ENCODE results near the gene PAX5.

GRCh38 chr9:36961051-36961450 is 73.0 kb downstream of the PAX5 start:
- TF ChIP-seq, protein P1, sequence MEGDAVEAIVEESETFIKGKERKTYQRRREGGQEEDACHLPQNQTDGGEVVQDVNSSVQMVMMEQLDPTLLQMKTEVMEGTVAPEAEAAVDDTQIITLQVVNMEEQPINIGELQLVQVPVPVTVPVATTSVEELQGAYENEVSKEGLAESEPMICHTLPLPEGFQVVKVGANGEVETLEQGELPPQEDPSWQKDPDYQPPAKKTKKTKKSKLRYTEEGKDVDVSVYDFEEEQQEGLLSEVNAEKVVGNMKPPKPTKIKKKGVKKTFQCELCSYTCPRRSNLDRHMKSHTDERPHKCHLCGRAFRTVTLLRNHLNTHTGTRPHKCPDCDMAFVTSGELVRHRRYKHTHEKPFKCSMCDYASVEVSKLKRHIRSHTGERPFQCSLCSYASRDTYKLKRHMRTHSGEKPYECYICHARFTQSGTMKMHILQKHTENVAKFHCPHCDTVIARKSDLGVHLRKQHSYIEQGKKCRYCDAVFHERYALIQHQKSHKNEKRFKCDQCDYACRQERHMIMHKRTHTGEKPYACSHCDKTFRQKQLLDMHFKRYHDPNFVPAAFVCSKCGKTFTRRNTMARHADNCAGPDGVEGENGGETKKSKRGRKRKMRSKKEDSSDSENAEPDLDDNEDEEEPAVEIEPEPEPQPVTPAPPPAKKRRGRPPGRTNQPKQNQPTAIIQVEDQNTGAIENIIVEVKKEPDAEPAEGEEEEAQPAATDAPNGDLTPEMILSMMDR (IDR thresholded peaks at IDR 0.05): no peak
- TF ChIP-seq CHD4 (IDR thresholded peaks at IDR 0.05; ENCODE audit: borderline replicate concordance): no peak
- no peak for TF ChIP-seq NR3C1 (IDR thresholded peaks at IDR 0.05)
- no peak for TF ChIP-seq POLR2A (IDR thresholded peaks at IDR 0.05; ENCODE audit: low read length)
- no peak for TF ChIP-seq ELK1 (IDR thresholded peaks at IDR 0.05; ENCODE audit: low read depth, low read length)
- TF ChIP-seq KDM5A (IDR thresholded peaks at IDR 0.05): no peak
- TF ChIP-seq RAD21 (conservative IDR thresholded peaks at IDR 0.05 in 1 of 2, IDR thresholded peaks at IDR 0.05 in 1 of 2): no peak
- TF ChIP-seq RCOR1 (IDR thresholded peaks at IDR 0.05; ENCODE audit: low read depth, low read length): no peak
- TF ChIP-seq EP300 (IDR thresholded peaks at IDR 0.05): no peak
- no peak for TF ChIP-seq JUN (IDR thresholded peaks at IDR 0.05)
- TF ChIP-seq, protein P2, sequence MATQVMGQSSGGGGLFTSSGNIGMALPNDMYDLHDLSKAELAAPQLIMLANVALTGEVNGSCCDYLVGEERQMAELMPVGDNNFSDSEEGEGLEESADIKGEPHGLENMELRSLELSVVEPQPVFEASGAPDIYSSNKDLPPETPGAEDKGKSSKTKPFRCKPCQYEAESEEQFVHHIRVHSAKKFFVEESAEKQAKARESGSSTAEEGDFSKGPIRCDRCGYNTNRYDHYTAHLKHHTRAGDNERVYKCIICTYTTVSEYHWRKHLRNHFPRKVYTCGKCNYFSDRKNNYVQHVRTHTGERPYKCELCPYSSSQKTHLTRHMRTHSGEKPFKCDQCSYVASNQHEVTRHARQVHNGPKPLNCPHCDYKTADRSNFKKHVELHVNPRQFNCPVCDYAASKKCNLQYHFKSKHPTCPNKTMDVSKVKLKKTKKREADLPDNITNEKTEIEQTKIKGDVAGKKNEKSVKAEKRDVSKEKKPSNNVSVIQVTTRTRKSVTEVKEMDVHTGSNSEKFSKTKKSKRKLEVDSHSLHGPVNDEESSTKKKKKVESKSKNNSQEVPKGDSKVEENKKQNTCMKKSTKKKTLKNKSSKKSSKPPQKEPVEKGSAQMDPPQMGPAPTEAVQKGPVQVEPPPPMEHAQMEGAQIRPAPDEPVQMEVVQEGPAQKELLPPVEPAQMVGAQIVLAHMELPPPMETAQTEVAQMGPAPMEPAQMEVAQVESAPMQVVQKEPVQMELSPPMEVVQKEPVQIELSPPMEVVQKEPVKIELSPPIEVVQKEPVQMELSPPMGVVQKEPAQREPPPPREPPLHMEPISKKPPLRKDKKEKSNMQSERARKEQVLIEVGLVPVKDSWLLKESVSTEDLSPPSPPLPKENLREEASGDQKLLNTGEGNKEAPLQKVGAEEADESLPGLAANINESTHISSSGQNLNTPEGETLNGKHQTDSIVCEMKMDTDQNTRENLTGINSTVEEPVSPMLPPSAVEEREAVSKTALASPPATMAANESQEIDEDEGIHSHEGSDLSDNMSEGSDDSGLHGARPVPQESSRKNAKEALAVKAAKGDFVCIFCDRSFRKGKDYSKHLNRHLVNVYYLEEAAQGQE (IDR thresholded peaks at IDR 0.05): no peak
- no peak for TF ChIP-seq JUNB (IDR thresholded peaks at IDR 0.05)

All from A549 (cell line).